ENCODE data around the gene TMEM190. TPM values are rescaled to one million over a fixed set of nuclear protein-coding genes. Genes with fewer than 3 reads are reported as not detected.

The TMEM190 gene
- total RNA-seq, 1 donor from 2014 or later = not detected

GRCh38 chr19:55373306-55373992 lies 3.2 kb upstream of the TMEM190 start:
- no peak for DNase-seq (ENCODE audit: low read depth)
- no peak for TF ChIP-seq CTCF (conservative IDR thresholded peaks at IDR 0.05; ENCODE audit: low read depth, low read length)
- no peak overlapping the region for H3K4me3 ChIP-seq (ENCODE audit: low read depth, low read length)

- no peak overlapping the region for H3K4me3 ChIP-seq (ENCODE audit: low read depth, low read length)
- TF ChIP-seq CTCF (conservative IDR thresholded peaks at IDR 0.05; ENCODE audit: low read depth, low read length) = no peak
- DNase-seq (ENCODE audit: low read depth) = no peak
Observed at GRCh38 chr19:55373993-55374757, 2.5 kb upstream of the TMEM190 start.

- no peak for TF ChIP-seq CTCF (conservative IDR thresholded peaks at IDR 0.05; ENCODE audit: low read depth, low read length)
- H3K4me3 ChIP-seq (ENCODE audit: low read depth, low read length) = no peak overlapping the region
- no peak for DNase-seq (ENCODE audit: low read depth)
Observed at GRCh38 chr19:55377356-55378131, 918 bp downstream of the TMEM190 start.

- H3K4me3 ChIP-seq (ENCODE audit: low read depth, low read length) = no peak overlapping the region
- DNase-seq (ENCODE audit: low read depth) = no peak
- TF ChIP-seq CTCF (conservative IDR thresholded peaks at IDR 0.05; ENCODE audit: low read depth, low read length) = no peak
Observed at GRCh38 chr19:55379174-55379573, 2.5 kb downstream of the TMEM190 start.

GRCh38 chr19:55382013-55382412 lies 5.4 kb downstream of the TMEM190 start:
- H3K4me3 ChIP-seq (ENCODE audit: low read depth, low read length) = no peak overlapping the region
- no peak for TF ChIP-seq CTCF (conservative IDR thresholded peaks at IDR 0.05; ENCODE audit: low read depth, low read length)
- no peak for DNase-seq (ENCODE audit: low read depth)

- no peak for TF ChIP-seq CTCF (conservative IDR thresholded peaks at IDR 0.05; ENCODE audit: low read depth, low read length)
- no peak overlapping the region for H3K4me3 ChIP-seq (ENCODE audit: low read depth, low read length)
- DNase-seq (ENCODE audit: low read depth) = no peak
Observed at GRCh38 chr19:55382522-55383054, 6.0 kb downstream of the TMEM190 start.

Data from epithelial cell of proximal tubule (primary cell).